22Rv1 (cell line): Measurements from ENCODE around the gene SLC25A12.

Experiments used
- H3K27ac ChIP-seq: fragments of 450-650 bp; 2 replicates; pipeline ENCODE4 v1.5.1; 2017
- CTCF ChIP-seq: fragments of 450-650 bp; IDR thresholded peaks from 2 replicates; pipeline ENCODE4 v1.5.1; 2017; ENCODE audit warnings: mild to moderate bottlenecking
- ZFX ChIP-seq: fragments of 450-650 bp; IDR thresholded peaks from 2 replicates; pipeline ENCODE4 v1.6.1; 2017; ENCODE audit warnings: antibody characterized with exemption, borderline replicate concordance

The SLC25A12 gene

GRCh38 chr2:171923206-171923605 is 29.2 kb upstream of the SLC25A12 start:
- H3K27ac ChIP-seq = peak overlapping the region; percentile 83
- TF ChIP-seq CTCF (no peak), ZFX (no peak)

GRCh38 chr2:171922230-171923022 is 28.4 kb upstream of the SLC25A12 start, which contains the start of gene HAT1:
HAT1 (plus strand) TSS chr2:171922461; CDS start chr2:171922501, 40 bp downstream.
- H3K27ac ChIP-seq = peak within 1 kb of the TSS; percentile 83
- TF ChIP-seq ZFX (no peak), CTCF (no peak)

GRCh38 chr2:171921970-171922229 is 27.9 kb upstream of the SLC25A12 start:
- peak overlapping the region; percentile 83 for H3K27ac ChIP-seq

GRCh38 chr2:171919453-171919852 is 25.4 kb upstream of the SLC25A12 start:
- TF ChIP-seq ZFX (no peak), CTCF (no peak)
- H3K27ac ChIP-seq = no peak overlapping the region

More at GRCh38 chr2:171921970-171922229, 27.9 kb upstream of the SLC25A12 start:
- no peak for TF ChIP-seq CTCF
- no peak for TF ChIP-seq ZFX

- TF ChIP-seq ZFX (no peak), CTCF (no peak)
- no peak overlapping the region for H3K27ac ChIP-seq
Measured at GRCh38 chr2:171913517-171913916, 19.5 kb upstream of the SLC25A12 start.

GRCh38 chr2:171910494-171910893 is 16.4 kb upstream of the SLC25A12 start:
- no peak overlapping the region for H3K27ac ChIP-seq
- no peak for TF ChIP-seq CTCF

GRCh38 chr2:171909266-171909665 is 15.2 kb upstream of the SLC25A12 start:
- no peak for TF ChIP-seq CTCF
- TF ChIP-seq ZFX = no peak
- no peak overlapping the region for H3K27ac ChIP-seq
